Activated T-cell treated with anti-CD3 and anti-CD28 coated beads for 4 hours (primary cell): ENCODE measurements around the gene TMEM272.

Experiments used
- DNase-seq: peaks from one replicate; pipeline ENCODE4 v3.0.0-alpha.2; 2020

TMEM272 gene

GRCh38 chr13:51803422-51804294 lies 41.3 kb downstream of the TMEM272 start, which contains the start of gene DHRS12:
Gene DHRS12 (minus strand): TSS chr13:51804163. CDS start chr13:51799659, 4,504 bp downstream.
- DNase-seq = peak; percentile 80

GRCh38 chr13:51802631-51803418 lies 42.2 kb downstream of the TMEM272 start:
- DNase-seq = no peak

DNA sequence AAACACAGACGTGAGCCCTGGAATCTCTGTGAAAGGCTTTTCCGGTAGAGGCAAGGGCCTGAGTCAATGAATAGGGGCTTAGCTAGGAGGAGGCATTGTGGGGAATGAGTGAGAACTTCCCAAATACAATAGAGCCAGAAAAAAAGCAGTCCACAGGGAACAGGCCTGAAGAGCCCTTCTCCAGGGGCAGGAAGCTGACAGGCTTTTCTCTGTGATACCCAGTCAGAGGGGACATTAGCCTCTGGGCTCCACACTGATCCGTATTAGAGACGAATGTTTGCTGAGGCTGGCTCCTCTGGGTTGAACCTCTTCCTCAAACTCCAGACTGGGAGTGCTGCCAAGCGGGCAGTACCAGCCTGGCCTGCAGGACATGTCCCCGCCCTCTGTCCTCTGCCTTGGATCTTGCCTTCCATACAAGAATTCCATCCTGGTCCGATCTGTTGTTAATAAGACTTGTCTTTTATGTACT lies 43.3 kb downstream of the TMEM272 start:
- DNase-seq = no peak

DNA sequence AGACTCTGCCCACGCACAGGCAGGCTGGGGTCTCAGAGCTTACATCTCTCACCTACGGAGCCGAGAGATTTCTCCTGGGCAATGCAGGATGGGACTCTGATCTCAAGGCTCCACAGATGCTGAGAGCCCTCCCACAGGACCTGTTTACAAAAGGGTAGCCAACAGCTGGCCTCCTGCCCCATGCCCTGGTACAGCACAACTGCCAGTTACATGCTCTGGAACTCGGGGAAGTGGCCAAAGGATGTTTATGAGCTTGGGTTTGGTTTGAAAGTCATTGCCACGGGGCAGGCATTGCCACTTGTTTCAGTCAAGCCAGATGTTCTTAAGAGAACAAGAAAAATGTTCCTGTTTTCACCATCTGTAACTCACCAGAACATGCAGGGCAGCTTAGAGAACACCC lies 44.5 kb downstream of the TMEM272 start:
- DNase-seq = no peak

DNA sequence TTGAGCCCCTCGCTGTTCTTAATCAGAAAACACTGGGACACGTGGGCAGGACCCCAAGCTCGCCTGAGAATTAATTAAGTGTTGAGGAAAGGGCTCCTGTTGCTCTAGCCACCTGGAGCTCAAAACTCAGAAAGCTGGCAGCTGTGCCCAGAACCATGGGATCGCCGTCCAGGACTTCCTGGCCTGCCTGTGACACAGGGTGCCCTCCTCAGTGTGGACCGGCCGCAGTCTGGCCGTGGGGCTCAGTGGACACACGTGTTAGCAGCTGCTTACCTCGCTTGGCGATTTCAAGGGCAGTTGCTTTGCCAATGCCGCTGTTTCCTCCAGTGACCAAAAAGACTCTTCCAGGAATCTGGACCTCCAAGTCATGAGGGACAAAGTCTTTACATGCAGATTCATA lies 45.7 kb downstream of the TMEM272 start:
- DNase-seq = no peak

DNA sequence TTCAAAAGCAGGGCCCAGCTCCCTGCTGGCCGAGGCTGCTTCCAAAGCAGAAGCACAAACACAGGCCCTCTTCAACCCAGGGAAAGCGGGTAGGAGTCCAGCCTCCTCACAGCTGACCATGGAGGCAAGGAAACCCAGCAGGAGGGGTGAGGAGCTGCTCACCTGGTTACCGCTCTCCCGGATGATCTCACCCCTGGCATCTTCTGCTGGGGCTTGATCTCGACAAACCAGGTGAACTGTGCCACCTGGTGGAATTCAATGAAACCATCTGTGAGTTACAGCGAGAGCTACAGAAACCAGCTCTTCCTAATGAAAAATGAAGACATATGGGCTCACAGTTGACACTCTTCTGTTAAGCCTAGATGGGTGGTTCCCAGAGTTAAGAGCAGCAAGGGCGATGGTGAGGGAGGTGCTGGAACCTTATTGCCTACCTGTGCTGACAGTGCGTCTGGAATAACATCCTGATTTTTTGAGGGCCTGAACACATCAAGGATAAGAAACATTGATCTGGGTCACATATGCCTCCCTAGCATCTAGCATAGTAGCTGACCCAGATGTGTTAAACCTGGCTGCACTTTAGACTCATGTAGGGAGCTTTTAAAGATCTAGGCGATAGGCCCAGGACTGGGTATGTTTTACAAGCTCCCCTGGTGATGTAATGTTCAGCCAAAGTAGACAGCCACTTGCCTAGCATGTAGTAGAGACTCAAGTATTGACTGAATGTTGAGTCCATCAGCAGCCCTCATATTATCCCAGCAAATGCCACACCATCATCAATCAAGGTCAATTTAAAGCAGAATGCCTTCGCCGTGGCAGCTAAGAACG lies 47.1 kb downstream of the TMEM272 start:
- DNase-seq = no peak

GRCh38 chr13:51796546-51796945 lies 48.4 kb downstream of the TMEM272 start:
- no peak for DNase-seq

GRCh38 chr13:51795419-51795818 lies 49.6 kb downstream of the TMEM272 start:
- no peak for DNase-seq

- DNase-seq = no peak
These were observed 50.0 kb downstream of the TMEM272 start for GRCh38 chr13:51794964-51795363.

GRCh38 chr13:51793570-51794271 lies 51.3 kb downstream of the TMEM272 start:
- no peak for DNase-seq

DNA sequence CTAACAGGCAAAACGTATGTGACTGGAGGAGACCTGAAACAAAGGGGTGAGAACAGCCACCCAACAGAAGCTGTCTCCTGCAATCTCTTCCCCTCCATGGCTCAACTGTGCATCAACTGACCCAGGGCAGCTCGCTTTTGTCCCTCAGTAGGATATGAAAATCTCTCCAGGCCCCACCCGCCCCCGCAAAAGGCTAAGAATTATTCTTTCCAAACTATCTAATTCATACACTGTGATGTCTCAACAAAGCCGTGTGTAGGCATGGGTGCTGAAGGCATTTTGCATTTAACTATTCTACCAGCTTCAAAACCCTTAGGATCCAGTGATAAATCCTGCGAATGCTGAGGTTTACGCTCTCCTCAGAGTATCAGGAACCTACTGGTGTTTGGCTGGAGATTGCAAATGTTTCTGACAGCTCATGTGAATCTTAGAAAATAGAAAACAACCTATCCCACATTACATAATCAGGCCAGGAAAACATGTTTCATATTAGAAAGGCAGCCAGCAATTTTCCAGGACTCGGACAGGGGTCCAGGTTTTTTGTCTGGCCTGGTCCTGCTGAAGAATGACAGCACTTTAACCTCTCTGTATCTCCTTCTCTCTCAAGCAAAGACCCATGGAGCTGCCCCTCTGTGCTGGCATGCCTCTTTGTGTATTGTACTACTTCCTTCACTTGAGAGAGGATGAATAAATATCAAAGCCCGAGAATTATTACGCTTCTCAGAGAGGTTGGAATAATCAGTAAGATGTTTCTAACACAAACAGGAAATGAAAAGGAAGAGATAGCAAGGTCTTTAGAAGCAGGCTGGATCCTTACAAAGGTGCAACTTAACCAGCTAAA lies 58.3 kb downstream of the TMEM272 start:
- no peak for DNase-seq

DNA sequence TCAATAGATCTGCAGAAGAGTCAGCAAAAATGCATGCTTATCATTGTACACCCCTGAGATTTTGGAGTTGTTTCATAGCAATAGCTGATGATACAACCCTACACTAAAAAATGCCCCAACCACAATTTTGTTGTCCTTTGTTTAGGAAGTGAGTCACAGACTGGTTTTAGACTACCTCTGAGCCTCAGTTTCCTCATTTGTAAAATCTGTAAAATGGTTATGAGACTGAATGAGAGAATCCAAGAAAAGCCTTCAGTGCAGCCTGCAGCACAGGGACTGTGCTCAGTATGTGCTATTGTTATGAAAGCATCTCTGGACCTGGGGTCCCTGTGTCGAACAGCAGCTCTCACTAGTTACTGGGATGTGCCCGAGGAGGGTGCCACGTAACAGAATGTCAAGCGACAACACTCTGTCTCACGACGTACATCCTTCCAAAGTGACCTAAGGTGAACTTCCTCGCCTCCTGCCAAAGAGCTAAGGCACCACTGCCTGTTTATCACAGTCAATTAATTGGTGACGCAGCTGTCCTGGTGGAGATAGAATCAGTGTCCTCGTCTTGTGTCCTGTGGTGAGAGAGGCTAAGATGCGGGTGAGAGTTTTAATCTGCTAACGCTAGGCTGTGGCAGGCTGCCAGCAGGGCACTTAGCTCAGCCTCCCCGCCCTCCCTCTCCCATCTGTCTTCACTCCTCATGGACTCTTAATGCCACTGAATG lies 59.1 kb downstream of the TMEM272 start:
- DNase-seq = no peak

GRCh38 chr13:51784097-51784496 lies 60.9 kb downstream of the TMEM272 start:
- no peak for DNase-seq

DNA sequence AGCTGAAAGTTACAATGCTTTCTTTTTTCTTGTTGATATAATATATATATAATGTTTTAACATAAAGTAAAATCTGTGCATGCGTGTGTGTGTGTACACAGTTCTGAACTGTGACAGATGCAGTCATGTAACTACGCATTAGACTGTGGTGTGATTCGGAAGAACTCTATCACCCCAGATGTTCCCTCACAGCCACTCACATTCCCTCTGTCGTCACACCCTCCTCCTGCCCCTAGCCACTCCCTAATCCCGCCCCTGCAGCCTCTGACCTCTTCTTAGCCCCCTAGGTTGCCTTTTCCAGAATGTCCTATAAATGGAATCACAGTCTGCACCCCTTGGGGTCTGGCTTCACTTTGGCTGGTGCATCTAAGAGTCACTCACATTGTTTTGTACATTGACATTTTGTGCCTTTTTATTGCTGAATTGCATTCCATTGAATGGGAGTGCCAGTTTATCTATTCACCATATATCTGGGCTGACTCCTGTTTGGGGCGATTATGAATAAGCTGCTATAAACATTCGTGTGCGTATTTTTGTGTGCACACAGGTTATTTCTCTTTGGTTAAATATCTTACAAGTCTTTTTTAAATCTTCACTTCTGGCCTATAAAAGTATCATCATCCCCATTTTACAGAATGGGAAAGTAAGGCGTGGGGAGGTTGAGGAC lies 61.4 kb downstream of the TMEM272 start:
- no peak for DNase-seq

DNA sequence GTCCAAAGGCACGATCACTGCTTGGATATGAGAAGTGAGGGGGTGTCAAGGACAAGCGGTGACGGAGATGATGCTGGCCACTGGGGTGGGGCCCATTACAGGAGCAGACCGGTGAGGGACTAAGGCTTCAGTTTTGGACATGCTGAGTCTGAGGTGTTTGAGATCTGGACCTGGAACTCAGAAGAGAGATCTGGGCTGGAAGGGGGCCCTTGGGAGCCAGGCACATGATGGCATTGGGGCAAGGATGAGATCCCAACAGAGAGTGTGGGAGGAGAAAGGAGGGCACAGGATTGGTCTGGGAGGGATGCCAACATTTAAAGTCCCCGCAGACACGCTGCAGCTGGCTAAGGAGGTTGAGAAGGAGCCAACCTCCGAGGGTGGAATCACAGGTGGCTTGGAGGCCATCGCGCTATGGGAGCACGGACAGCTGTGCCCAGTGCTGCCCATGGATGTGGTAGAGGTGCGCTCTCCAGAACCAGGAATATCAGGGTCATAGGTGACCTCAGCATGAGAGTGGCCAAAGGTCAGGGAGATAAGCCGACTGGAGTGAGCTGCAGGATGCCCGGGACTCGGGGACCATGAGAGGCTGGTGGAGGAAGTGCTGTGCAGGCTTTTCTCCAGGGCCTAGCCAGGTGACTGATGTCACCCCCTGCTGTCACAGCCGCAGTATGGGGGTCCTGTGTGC lies 62.8 kb downstream of the TMEM272 start:
- DNase-seq = no peak

- DNase-seq = no peak
These were observed 63.5 kb downstream of the TMEM272 start for GRCh38 chr13:51781246-51782022.

DNA sequence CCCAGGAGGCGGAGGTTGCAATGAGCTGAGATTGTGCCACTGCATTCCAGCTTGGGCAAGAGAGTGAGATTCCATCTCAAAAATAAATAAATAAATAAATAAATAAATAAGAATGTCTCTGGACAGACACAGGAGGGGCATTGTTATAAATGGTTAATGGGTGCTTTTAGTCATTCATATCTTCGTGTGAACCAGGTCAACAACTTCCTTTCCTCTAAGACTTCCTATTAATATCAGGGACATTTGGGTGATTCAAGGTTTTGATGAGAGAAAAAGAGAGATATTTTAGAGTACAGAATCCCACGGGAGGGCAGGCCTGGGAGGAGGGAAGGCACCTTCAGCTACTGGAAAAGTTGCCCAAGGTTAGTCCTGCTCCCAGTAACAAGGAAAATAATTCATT lies 64.9 kb downstream of the TMEM272 start:
- no peak for DNase-seq

DNA sequence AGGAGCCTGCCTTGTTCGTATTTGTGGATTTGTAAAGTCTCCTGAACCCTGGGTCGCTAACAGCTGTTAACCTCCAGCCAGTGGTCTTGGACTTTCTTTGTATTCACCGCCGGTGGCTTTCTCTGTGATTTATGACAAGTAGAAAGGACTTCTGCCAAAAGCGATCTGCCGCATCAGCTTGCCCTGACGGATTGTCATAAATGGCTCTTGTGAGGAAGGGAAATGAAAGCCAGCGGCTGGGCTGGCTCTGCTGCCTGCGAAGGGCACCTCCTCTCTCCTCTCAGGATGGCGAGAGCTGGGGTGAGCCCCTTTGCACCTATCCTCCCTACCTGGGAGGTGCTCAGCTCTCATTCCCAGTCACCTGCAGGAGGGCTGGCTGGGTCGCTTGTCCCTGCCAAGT lies 66.6 kb downstream of the TMEM272 start:
- no peak for DNase-seq

- no peak for DNase-seq
These were observed 67.1 kb downstream of the TMEM272 start for GRCh38 chr13:51777921-51778320.
